HG02840 (cell line): ENCODE measurements around the gene TSPEAR.
"Not testable (repeated sequence)": the region's sequence is repeated elsewhere in the genome, so short reads cannot be mapped to it uniquely, and the experiment has no call there.

Experiments
- ATAC-seq: cut with Tn5 transposase; IDR thresholded peaks from one replicate; pipeline ENCODE4 v1.9.1; 2021; ENCODE audit warnings: mild to moderate bottlenecking, moderate library complexity, moderate number of reproducible peaks; ENCODE audit not compliant: unreplicated experiment, low FRiP score

Gene TSPEAR

DNA sequence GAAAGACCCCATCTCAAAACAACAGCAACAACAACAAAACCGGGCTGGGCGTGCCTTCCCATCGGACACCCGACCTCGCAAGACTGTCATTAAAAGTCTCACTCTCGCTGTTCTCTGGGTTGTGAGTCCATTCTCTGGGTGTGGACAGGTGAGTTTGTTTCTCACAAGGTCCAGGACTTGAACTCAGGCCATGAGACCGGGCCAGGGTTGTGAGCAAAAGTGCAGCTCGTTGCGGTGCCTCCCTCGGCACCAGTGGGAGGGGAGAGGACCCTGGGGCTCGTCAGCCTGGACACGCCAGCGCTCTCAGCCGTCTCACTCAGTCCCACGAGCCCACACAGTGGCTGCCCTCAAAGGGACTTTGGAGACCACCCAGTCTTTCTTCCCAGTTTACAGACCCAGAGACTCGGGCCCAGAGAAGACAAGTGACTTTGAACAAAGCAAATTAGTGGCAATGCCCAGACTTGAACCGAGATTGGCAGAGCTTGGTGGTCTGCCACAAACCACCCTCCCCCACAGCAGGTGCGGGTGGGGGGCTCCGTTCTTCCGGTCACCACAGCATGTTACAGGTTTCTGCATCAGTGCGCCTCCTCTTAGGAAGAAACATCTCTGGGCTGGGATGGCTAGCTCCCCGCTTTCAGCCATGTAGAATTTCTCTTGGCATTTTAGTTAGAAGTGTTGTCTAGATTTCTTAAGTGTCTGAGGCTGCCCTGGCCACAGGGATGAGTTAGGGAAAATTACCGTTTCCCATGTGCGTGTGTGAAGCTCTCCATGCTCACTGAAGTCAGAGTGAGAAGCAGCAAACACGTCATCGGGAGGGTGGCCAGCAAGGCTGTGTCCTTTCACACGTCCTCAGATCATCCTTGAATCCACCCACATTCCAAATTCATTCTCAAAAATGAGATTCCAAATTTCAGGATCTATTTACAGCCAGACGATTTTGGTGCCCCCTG, 227.8 kb downstream of the TSPEAR start:
- no peak for ATAC-seq

- no peak for ATAC-seq
Measured at GRCh38 chr21:44482581-44483287, 228.6 kb downstream of the TSPEAR start.

- no peak for ATAC-seq
Measured at GRCh38 chr21:44480200-44481053, 230.9 kb downstream of the TSPEAR start.

GRCh38 chr21:44479556-44480199, 231.7 kb downstream of the TSPEAR start:
- not testable (repeated sequence) for ATAC-seq

GRCh38 chr21:44478801-44479167, 232.6 kb downstream of the TSPEAR start:
- no peak for ATAC-seq

- ATAC-seq = no peak
Measured at GRCh38 chr21:44478124-44478800, 233.1 kb downstream of the TSPEAR start.

DNA sequence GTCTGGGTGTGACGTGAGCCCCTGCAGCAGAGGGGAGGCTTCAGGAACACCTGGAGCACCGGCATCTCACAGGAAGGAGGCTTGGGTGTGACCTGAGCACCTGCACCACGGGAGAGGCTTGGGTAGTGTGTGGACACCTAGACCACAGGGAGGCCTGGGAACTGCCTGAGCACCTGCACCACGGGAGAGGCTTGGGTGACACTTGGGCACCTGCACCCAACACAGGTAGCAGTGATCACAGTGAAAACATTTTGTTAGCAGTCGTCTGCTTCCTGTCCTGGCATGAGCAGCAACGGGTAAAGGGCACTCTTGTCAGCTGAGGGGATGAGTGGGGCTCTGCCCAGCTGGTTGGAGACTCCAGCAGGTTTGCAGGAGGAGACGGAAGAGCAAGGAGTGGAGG, 233.7 kb downstream of the TSPEAR start:
- ATAC-seq = no peak

DNA sequence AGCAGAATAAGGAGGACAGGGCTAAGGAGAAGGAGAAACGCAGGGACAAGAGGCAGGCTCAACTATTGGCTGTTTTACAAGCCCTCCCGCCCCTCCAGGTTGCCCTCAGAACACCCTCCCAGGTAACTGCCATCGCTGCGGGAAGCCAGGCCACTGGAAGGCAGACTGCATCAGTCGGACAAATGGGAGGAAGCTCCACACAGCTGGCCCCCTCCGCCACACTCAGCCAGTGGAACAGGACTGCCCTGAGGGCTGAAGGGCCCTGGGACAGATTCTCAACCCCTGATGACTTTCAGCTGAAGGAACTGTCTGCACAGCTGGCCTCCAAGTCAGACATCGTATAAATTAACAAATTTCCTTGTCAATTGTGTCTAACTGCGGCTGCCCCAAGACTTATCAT, 234.2 kb downstream of the TSPEAR start:
- no peak for ATAC-seq

GRCh38 chr21:44475266-44475845, 236.0 kb downstream of the TSPEAR start:
- ATAC-seq = no peak

GRCh38 chr21:44473915-44474555, 237.3 kb downstream of the TSPEAR start:
- ATAC-seq = no peak

GRCh38 chr21:44471996-44472395, 239.4 kb downstream of the TSPEAR start:
- ATAC-seq = no peak

DNA sequence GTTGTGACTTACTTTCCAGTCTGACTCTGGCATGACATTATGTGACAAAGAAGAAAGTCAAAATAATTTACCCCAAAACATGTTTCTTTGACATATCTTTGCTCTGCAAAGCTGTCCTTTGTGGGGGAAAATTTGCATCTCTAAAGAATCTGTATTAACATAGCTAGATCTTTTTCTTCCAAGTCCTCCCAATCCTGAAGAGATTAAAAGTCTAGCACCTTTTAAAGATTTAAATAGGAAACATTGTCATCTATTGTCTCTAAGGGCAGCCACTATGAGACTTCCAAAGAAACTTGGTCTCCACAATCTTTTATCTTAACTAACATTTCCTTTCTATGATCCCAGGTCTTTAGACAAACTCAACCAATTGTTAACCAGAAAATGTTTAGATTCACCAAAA, 240.0 kb downstream of the TSPEAR start:
- no peak for ATAC-seq

- no peak for ATAC-seq
Measured at GRCh38 chr21:44467859-44468195, 243.5 kb downstream of the TSPEAR start.

DNA sequence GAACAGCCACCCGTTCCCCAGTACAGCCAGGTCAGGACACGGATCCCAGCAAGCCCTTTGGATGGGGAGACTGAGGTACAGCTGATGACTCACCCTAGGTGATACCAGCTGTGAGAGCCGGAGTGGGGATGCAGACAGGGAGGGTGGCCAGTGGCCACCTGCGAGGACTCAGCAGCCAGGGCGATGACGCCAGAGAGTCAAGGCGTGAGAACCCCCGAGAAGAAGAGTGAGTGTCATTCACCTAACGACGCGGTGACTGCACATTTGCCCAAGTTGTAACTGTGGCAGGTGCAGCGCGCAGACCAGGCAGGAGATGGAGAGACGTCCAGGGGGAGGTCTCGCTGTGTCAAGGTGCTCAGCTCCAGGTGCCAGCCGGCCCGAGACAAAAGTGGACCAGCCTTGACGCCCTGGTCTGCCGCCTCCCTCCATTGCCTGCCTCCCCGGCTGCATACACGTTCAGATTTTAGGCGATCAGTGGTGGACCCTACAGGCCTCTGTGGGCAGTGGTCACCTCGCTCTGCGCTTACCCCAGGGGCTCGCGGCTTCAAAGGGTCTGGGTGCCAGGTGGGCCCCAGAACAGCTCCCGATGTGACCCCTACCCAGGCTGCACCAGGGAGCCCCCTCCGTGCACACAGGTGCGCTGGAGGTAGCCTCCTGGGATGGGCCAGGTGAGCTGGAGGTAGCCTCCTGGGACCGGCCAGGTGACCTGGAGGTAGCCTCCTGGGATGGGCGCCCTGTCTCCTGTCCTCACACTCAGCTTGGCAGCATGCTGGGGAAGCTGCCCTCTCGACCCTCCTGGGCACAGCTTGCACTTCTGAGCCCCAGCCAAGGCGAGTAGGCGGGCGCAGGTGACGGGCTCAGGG, 244.1 kb downstream of the TSPEAR start:
- ATAC-seq = no peak

DNA sequence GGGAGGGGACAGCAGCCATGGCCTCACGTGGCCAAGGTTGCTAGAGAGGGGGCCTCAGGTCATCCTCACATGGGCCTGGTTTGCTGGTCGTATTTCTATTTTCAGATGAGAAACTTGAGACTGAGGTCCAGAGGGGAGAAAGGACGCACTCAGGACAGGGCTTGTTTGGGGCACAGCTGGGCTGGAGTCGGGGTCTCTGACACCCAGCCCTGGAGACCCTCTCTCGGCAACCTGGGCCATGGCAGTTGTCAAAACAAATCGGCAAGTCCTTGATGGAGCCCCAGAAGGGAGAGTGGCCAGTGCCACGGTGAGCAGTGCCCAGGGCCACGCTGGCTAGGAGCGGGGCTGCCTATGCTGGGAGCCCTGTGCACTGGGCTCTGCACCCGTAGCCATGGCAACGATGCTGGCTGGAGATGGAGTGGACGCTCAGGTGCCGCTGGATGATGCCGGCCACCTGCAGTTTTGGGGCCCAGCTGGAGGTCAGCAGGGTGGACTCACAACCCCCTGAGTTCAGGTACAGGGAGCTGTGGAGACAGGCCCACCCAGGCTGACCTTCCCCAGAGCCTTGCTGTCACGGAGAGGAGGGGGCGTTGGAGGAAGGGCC, 244.9 kb downstream of the TSPEAR start:
- ATAC-seq = no peak

DNA sequence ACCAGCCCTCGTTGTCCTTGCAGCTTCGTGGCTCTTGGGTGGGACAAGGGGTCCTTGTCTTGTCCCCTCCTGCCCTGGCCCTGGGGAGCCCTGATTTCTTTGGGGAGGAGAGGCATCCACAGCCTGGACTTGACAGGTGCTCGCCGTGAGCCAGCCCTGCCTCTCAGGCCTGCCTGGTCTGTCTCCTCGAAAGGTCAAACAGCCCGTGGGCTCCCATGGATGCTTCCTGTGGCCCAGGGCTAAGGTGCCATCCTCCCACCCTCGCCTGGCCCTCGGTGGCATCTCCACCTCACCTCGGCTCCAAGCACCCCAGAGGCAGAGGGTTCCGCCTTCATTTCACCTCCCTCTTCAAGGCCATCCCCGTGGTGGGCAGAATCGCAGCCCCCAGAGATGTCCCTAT, 247.0 kb downstream of the TSPEAR start:
- no peak for ATAC-seq

DNA sequence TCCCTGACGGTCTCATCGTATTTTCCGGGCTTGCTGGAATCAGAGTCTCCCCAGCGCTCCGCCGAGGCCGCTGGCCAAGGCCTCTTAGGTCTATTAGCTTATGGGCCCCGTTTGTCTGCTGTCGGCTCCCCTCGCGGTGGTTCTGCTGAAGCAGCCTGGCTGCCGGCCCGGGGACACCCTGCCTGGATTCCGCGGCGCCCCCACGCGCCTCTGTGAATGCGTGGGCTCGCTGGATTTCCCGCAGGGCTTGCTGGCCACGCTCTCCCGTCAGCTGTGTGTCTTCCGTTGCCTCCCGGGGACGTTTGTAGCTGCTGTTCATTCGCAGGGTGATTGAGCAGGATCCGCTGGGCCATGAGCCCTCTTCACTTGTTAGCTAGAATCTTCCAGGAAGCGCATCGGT, 247.6 kb downstream of the TSPEAR start:
- ATAC-seq = no peak

GRCh38 chr21:44462834-44463200, 248.6 kb downstream of the TSPEAR start:
- no peak for ATAC-seq
